Neural progenitor cell (in vitro differentiated cells): ENCODE results near the gene KCNJ9. TPM values are rescaled to one million over a fixed set of nuclear protein-coding genes. Genes with fewer than 3 reads are reported as not detected.

Experiments used
- DNase-seq: peaks from one replicate; pipeline ENCODE4 v3.0.0-alpha.2; 2016; ENCODE audit warnings: low spot score
- H2AFZ ChIP-seq: fragments of 200-600 bp; sonication (generic); replicated peaks from 2 replicates; pipeline ENCODE4 v1.6.1; 2016; ENCODE audit warnings: antibody characterized with exemption
- H3F3A ChIP-seq: fragments of 200-600 bp; sonication (generic); 2 replicates; pipeline ENCODE4 v1.6.1; 2016; ENCODE audit warnings: antibody characterized with exemption, low read depth
- H3K27ac ChIP-seq: fragments of 200-600 bp; sonication (generic); 2 replicates; pipeline ENCODE4 v1.5.1; 2016; ENCODE audit warnings: mild to moderate bottlenecking
- H3K27me3 ChIP-seq: fragments of 200-600 bp; sonication (generic); 2 replicates; pipeline ENCODE4 v1.6.1; 2016; ENCODE audit warnings: mild to moderate bottlenecking, moderate library complexity
- H3K36me3 ChIP-seq: fragments of 200-600 bp; sonication (generic); 2 replicates; pipeline ENCODE4 v1.5.1; 2016
- H3K4me1 ChIP-seq: fragments of 200-600 bp; sonication (generic); 2 replicates; pipeline ENCODE4 v1.6.1; 2016; ENCODE audit warnings: mixed run types
- H3K4me2 ChIP-seq: fragments of 200-600 bp; sonication (generic); 2 replicates; pipeline ENCODE4 v1.6.1; 2016
- H3K4me3 ChIP-seq: fragments of 200-600 bp; sonication (generic); 2 replicates; pipeline ENCODE4 v1.5.1; 2016
- H3K79me2 ChIP-seq: fragments of 200-600 bp; sonication (generic); 2 replicates; pipeline ENCODE4 v1.6.1; 2016; ENCODE audit warnings: low read depth
- H3K9ac ChIP-seq: fragments of 200-600 bp; sonication (generic); 2 replicates; pipeline ENCODE4 v1.6.1; 2016
- H3K9me3 ChIP-seq: fragments of 200-600 bp; sonication (generic); 2 replicates; pipeline ENCODE4 v1.5.1; 2016; ENCODE audit warnings: low read depth
- H4K20me1 ChIP-seq: fragments of 200-600 bp; sonication (generic); 2 replicates; pipeline ENCODE4 v1.6.1; 2016; ENCODE audit warnings: low read depth
- H3K27ac Mint-ChIP-seq: 3 replicates; pipeline ENCODE4 v1.8.0; 2021; ENCODE audit warnings: mixed read lengths
- H3K27me3 Mint-ChIP-seq: 2 replicates; pipeline ENCODE4 v1.8.0; 2022; ENCODE audit warnings: low read depth, mild to moderate bottlenecking, inconsistent platforms, moderate library complexity, mixed read lengths; ENCODE audit not compliant: insufficient read depth
- H3K36me3 Mint-ChIP-seq: 3 replicates; pipeline ENCODE4 v1.8.0; 2021; ENCODE audit warnings: mixed read lengths
- H3K4me1 Mint-ChIP-seq: 3 replicates; pipeline ENCODE4 v1.8.0; 2021; ENCODE audit warnings: mixed read lengths
- H3K4me3 Mint-ChIP-seq: 3 replicates; pipeline ENCODE4 v1.8.0; 2021; ENCODE audit warnings: mild to moderate bottlenecking, moderate library complexity, mixed read lengths
- H3K9me3 Mint-ChIP-seq: 3 replicates; pipeline ENCODE4 v1.8.0; 2020; ENCODE audit warnings: mixed read lengths
- EZH2 ChIP-seq: fragments of 200-600 bp; sonication (generic); IDR thresholded peaks from 2 replicates; pipeline ENCODE4 v1.6.1; 2017; ENCODE audit warnings: antibody characterized with exemption, mild to moderate bottlenecking, moderate library complexity
- EZH2phosphoT487 ChIP-seq: fragments of 200-600 bp; sonication (generic); IDR thresholded peaks from 2 replicates; pipeline ENCODE4 v1.6.1; 2017; ENCODE audit warnings: antibody characterized with exemption
- total RNA-seq: library from RNA; depleted of rRNA; stranded (reverse); fragments of >200 nt; gene quantifications from 2 replicates; pipeline ENCODE4 v1.2.3, GENCODE V29; 2015; ENCODE audit warnings: low replicate concordance
- TF ChIP-seq, protein P1 (sequence below): fragments of 200-600 bp; sonication (generic); IDR thresholded peaks from 2 replicates; pipeline ENCODE4 v1.5.1; 2017; ENCODE audit warnings: antibody characterized with exemption, mild to moderate bottlenecking

The KCNJ9 gene
- total RNA-seq, 1 donor from 2014 or later, result 0.09 TPM

- peaks cover 5% of the 10 kb centered on the region for H3K27me3 Mint-ChIP-seq
- H3K79me2 ChIP-seq, result peaks cover 14% of the 10 kb centered on the region
- no peak for DNase-seq
- H3K9me3 Mint-ChIP-seq, result no peaks in the 10 kb centered on the region
- H3K36me3 Mint-ChIP-seq, result no peaks in the 10 kb centered on the region
- H3K9ac ChIP-seq, result no peak overlapping the region
- H3K36me3 ChIP-seq, result no peaks in the 10 kb centered on the region
- H4K20me1 ChIP-seq, result peaks cover 12% of the 10 kb centered on the region
- H3K4me2 ChIP-seq, result no peak overlapping the region
- H3F3A ChIP-seq, result peaks cover 4% of the 10 kb centered on the region
- H3K4me3 Mint-ChIP-seq, result no peak overlapping the region
- H3K4me1 Mint-ChIP-seq, result peaks cover 24% of the 10 kb centered on the region
- H3K4me3 ChIP-seq, result no peak overlapping the region
- TF ChIP-seq EZH2 (no peak), EZH2phosphoT487 (no peak)
- TF ChIP-seq, protein P1, sequence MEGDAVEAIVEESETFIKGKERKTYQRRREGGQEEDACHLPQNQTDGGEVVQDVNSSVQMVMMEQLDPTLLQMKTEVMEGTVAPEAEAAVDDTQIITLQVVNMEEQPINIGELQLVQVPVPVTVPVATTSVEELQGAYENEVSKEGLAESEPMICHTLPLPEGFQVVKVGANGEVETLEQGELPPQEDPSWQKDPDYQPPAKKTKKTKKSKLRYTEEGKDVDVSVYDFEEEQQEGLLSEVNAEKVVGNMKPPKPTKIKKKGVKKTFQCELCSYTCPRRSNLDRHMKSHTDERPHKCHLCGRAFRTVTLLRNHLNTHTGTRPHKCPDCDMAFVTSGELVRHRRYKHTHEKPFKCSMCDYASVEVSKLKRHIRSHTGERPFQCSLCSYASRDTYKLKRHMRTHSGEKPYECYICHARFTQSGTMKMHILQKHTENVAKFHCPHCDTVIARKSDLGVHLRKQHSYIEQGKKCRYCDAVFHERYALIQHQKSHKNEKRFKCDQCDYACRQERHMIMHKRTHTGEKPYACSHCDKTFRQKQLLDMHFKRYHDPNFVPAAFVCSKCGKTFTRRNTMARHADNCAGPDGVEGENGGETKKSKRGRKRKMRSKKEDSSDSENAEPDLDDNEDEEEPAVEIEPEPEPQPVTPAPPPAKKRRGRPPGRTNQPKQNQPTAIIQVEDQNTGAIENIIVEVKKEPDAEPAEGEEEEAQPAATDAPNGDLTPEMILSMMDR, result no peak
- peaks cover 6% of the 10 kb centered on the region for H3K27me3 ChIP-seq
- H3K4me1 ChIP-seq, result peaks cover 19% of the 10 kb centered on the region
- no peak overlapping the region for H3K27ac ChIP-seq
- H2AFZ ChIP-seq, result no peak overlapping the region
- H3K9me3 ChIP-seq, result no peaks in the 10 kb centered on the region
- H3K27ac Mint-ChIP-seq, result no peak overlapping the region
Observed at GRCh38 chr1:160093624-160094290, 12.4 kb downstream of the KCNJ9 start.

- Histone ChIP-seq H2AFZ (no peak overlapping the region), H3K27me3 (peaks cover 8% of the 10 kb centered on the region), H3K4me1 (peaks cover 21% of the 10 kb centered on the region), H4K20me1 (peaks cover 12% of the 10 kb centered on the region), H3K9me3 (no peaks in the 10 kb centered on the region), H3F3A (peaks cover 6% of the 10 kb centered on the region), H3K9ac (no peak overlapping the region), H3K79me2 (peaks cover 14% of the 10 kb centered on the region), H3K4me2 (no peak overlapping the region), H3K36me3 (no peaks in the 10 kb centered on the region), H3K27ac (no peak overlapping the region), H3K4me3 (no peak overlapping the region)
- Mint-ChIP-seq H3K4me3 (no peak overlapping the region), H3K27ac (no peak overlapping the region), H3K4me1 (peaks cover 26% of the 10 kb centered on the region), H3K36me3 (no peaks in the 10 kb centered on the region), H3K27me3 (peaks cover 5% of the 10 kb centered on the region), H3K9me3 (no peaks in the 10 kb centered on the region)
- TF ChIP-seq EZH2 (no peak), EZH2phosphoT487 (no peak)
- TF ChIP-seq, protein P1, result no peak
- no peak for DNase-seq
Observed at GRCh38 chr1:160094291-160094625, 12.9 kb downstream of the KCNJ9 start.

- peaks cover 12% of the 10 kb centered on the region for H4K20me1 ChIP-seq
- no peak overlapping the region for H3K4me2 ChIP-seq
- Mint-ChIP-seq H3K4me3 (no peak overlapping the region), H3K27ac (no peak overlapping the region), H3K9me3 (no peaks in the 10 kb centered on the region), H3K27me3 (peaks cover 5% of the 10 kb centered on the region), H3K4me1 (peaks cover 30% of the 10 kb centered on the region), H3K36me3 (no peaks in the 10 kb centered on the region)
- no peaks in the 10 kb centered on the region for H3K36me3 ChIP-seq
- DNase-seq, result no peak
- H3F3A ChIP-seq, result peaks cover 11% of the 10 kb centered on the region
- H3K27me3 ChIP-seq, result peaks cover 12% of the 10 kb centered on the region
- H3K27ac ChIP-seq, result no peak overlapping the region
- H3K4me3 ChIP-seq, result no peak overlapping the region
- H3K9me3 ChIP-seq, result no peaks in the 10 kb centered on the region
- H3K4me1 ChIP-seq, result peaks cover 24% of the 10 kb centered on the region
- no peak for TF ChIP-seq EZH2
- TF ChIP-seq, protein P1, result no peak
- TF ChIP-seq EZH2phosphoT487, result no peak
- no peak overlapping the region for H2AFZ ChIP-seq
- H3K79me2 ChIP-seq, result peaks cover 14% of the 10 kb centered on the region
- no peak overlapping the region for H3K9ac ChIP-seq
Observed at GRCh38 chr1:160094806-160095205, 13.5 kb downstream of the KCNJ9 start.
